ENCODE data around the gene SMIM20. TPM values are rescaled to one million over a fixed set of nuclear protein-coding genes. Genes with fewer than 3 reads are reported as not detected.

The SMIM20 gene
- total RNA-seq, 2 donors from 2014 or later, result 35.9 to 40.8 TPM

DNA sequence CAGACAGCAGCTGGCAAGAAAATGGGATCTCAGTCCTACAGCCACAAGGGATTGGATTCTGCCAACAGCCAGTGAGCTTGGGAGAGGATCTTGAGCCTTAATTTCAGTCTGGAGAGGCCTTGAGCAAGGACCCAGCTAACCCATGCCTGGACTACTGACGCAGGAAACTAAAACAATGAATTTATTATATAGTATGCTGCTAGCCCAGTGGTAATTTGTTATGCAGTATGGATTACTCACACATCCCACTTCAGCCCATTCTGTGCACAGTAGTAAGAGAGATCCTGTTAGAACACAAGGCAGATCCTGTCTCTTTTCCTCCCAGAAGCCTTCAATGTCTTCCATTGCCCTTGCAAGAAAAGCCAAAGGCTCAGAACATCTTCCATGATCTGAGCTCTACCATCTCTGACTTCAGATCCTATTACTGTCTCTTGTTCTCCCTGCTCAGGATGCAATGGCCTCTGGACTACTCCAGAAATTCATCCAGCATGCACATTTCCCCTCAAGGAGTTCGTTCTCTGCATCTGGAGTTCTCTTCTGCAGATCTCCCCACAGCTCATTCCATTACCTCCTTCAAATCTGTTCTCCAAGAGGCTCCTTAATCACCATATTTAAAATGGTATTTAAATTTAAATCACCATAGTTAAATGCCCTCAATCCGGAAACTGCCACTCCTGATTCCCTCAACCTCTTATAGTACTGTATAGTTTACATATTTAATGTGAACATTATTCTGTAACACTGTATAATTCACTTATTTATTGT, 27.6 kb downstream of the SMIM20 start:
- DNase-seq, result no peak
- Histone ChIP-seq H3K9ac (ENCODE audit: extremely low read depth, low read length, poor library complexity, severe bottlenecking) (no peak overlapping the region), H3K4me1 (ENCODE audit: control insufficient read depth, insufficient read depth, low read length) (no peaks in the 10 kb centered on the region), H3K9me3 (ENCODE audit: control insufficient read depth, low read length) (peaks cover 5% of the 10 kb centered on the region), H3K4me3 (ENCODE audit: low read length) (no peak overlapping the region), H3K27me3 (ENCODE audit: control insufficient read depth, insufficient read depth, low read length, poor library complexity, severe bottlenecking) (no peaks in the 10 kb centered on the region), H3K27ac (ENCODE audit: low read depth, low read length) (no peak overlapping the region), H3K36me3 (ENCODE audit: control insufficient read depth, insufficient read depth, low read length) (no peaks in the 10 kb centered on the region)
- H3K36me3 Mint-ChIP-seq (ENCODE audit: low read depth), result peaks cover under 1% of the 10 kb centered on the region
- peaks cover 23% of the 10 kb centered on the region for H3K4me1 Mint-ChIP-seq
- H3K27ac Mint-ChIP-seq, result no peak overlapping the region
- peaks cover 3% of the 10 kb centered on the region for H3K27me3 Mint-ChIP-seq (ENCODE audit: insufficient read depth)
- H3K9me3 Mint-ChIP-seq, result peaks cover 8% of the 10 kb centered on the region
- TF ChIP-seq, protein P1, sequence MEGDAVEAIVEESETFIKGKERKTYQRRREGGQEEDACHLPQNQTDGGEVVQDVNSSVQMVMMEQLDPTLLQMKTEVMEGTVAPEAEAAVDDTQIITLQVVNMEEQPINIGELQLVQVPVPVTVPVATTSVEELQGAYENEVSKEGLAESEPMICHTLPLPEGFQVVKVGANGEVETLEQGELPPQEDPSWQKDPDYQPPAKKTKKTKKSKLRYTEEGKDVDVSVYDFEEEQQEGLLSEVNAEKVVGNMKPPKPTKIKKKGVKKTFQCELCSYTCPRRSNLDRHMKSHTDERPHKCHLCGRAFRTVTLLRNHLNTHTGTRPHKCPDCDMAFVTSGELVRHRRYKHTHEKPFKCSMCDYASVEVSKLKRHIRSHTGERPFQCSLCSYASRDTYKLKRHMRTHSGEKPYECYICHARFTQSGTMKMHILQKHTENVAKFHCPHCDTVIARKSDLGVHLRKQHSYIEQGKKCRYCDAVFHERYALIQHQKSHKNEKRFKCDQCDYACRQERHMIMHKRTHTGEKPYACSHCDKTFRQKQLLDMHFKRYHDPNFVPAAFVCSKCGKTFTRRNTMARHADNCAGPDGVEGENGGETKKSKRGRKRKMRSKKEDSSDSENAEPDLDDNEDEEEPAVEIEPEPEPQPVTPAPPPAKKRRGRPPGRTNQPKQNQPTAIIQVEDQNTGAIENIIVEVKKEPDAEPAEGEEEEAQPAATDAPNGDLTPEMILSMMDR (conservative IDR thresholded peaks at IDR 0.05), result no peak
- no peak overlapping the region for H3K4me3 Mint-ChIP-seq
- 79 to 100% methylated on average over 1 to 3 of the region's 3 CpGs for WGBS, 2 experiments (ENCODE audit: insufficient coverage in 1 of 2, insufficient read length in 1 of 2)

GRCh38 chr4:25943312-25943711, 29.3 kb downstream of the SMIM20 start:
- no peak overlapping the region for H3K27ac Mint-ChIP-seq

GRCh38 chr4:25943805-25944204, 29.8 kb downstream of the SMIM20 start:
- TF ChIP-seq, protein P1 (conservative IDR thresholded peaks at IDR 0.05), result no peak
- peaks cover 8% of the 10 kb centered on the region for H3K9me3 Mint-ChIP-seq
- no peaks in the 10 kb centered on the region for H3K27me3 ChIP-seq (ENCODE audit: control insufficient read depth, insufficient read depth, low read length, poor library complexity, severe bottlenecking)
- H3K36me3 ChIP-seq (ENCODE audit: control insufficient read depth, insufficient read depth, low read length), result no peaks in the 10 kb centered on the region
- no peak for DNase-seq
- H3K4me1 ChIP-seq (ENCODE audit: control insufficient read depth, insufficient read depth, low read length), result peaks cover under 1% of the 10 kb centered on the region
- H3K27ac ChIP-seq (ENCODE audit: low read depth, low read length), result no peak overlapping the region
- H3K4me1 Mint-ChIP-seq, result peaks cover 22% of the 10 kb centered on the region
- H3K4me3 Mint-ChIP-seq, result no peak overlapping the region
- H3K27me3 Mint-ChIP-seq (ENCODE audit: insufficient read depth), result peaks cover 3% of the 10 kb centered on the region
- peak overlapping the region; percentile 66 for H3K27ac Mint-ChIP-seq
- H3K9ac ChIP-seq (ENCODE audit: extremely low read depth, low read length, poor library complexity, severe bottlenecking), result no peak overlapping the region
- no peaks in the 10 kb centered on the region for H3K36me3 Mint-ChIP-seq (ENCODE audit: low read depth)
- H3K4me3 ChIP-seq (ENCODE audit: low read length), result no peak overlapping the region
- peaks cover 5% of the 10 kb centered on the region for H3K9me3 ChIP-seq (ENCODE audit: control insufficient read depth, low read length)

More at GRCh38 chr4:25943312-25943711, 29.3 kb downstream of the SMIM20 start:
- DNase-seq, result no peak
- no peak overlapping the region for H3K4me3 Mint-ChIP-seq
- H3K4me1 Mint-ChIP-seq, result peaks cover 18% of the 10 kb centered on the region
- Histone ChIP-seq H3K4me3 (ENCODE audit: low read length) (no peak overlapping the region), H3K27me3 (ENCODE audit: control insufficient read depth, insufficient read depth, low read length, poor library complexity, severe bottlenecking) (no peaks in the 10 kb centered on the region), H3K4me1 (ENCODE audit: control insufficient read depth, insufficient read depth, low read length) (no peaks in the 10 kb centered on the region), H3K36me3 (ENCODE audit: control insufficient read depth, insufficient read depth, low read length) (no peaks in the 10 kb centered on the region), H3K9ac (ENCODE audit: extremely low read depth, low read length, poor library complexity, severe bottlenecking) (no peak overlapping the region), H3K27ac (ENCODE audit: low read depth, low read length) (no peak overlapping the region), H3K9me3 (ENCODE audit: control insufficient read depth, low read length) (peaks cover 5% of the 10 kb centered on the region)
- H3K27me3 Mint-ChIP-seq (ENCODE audit: insufficient read depth), result peaks cover 3% of the 10 kb centered on the region
- H3K36me3 Mint-ChIP-seq (ENCODE audit: low read depth), result no peaks in the 10 kb centered on the region
- peaks cover 8% of the 10 kb centered on the region for H3K9me3 Mint-ChIP-seq
- TF ChIP-seq, protein P1 (conservative IDR thresholded peaks at IDR 0.05), result no peak
